T47D (cell line): ENCODE data around the gene PDZD2.
"Not testable (repeated sequence)": the region's sequence is repeated elsewhere in the genome, so short reads cannot be mapped to it uniquely, and the experiment has no call there.

Experiments used
- DNase-seq, 2 experiments: peaks; one replicate each; pipeline versions ENCODE4 v3.0.0 to v3.0.0-alpha.2; 2011 to 2012; ENCODE audit warnings: low read depth in 1 of 2, low spot score in 1 of 2
- JUND ChIP-seq: IDR thresholded peaks from 2 replicates; pipeline ENCODE4 v1.6.1; 2012; ENCODE audit warnings: low read depth
- in situ Hi-C: cut with HindIII; loops from 2 replicates; pipeline ENCODE4 v1.10.0; 2016; ENCODE audit warnings: low sequenced_read_pairs, low pct_unique_long_range_greater_than_20kb

PDZD2 gene

DNA sequence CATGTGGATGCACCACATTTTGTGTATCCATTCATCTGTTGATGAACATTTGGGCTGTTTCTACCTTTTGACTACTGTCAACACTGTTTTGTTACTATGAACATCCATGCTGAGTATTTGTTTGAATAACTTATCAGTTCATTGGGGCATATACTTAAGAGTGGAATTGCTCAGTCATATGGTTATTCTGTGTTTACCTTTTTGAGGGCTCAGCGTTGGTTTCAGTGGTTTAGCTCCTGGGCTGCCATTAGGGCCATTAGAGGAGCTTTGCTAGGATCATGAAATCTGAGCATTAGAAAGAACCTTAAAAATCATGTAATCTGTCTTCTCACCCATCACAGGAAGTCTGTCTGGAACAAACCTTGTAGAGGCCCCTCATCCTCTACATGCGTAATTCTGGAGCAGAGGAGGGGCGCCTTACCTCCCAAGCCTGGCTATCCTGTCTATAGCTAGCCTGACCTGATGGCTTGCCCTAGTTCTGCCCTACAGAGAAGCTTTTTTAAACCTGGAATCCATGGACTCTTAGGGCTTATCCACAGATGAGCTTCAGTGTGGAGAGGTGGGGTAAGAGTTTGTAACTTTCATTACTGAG, 92.9 kb downstream of the PDZD2 start:
- TF ChIP-seq JUND: no peak
- in situ Hi-C loops: no loop called here
- DNase-seq: no peak

GRCh38 chr5:31732821-31733220, 93.9 kb downstream of the PDZD2 start:
- in situ Hi-C loops, DNase-seq: not testable (repeated sequence)

- no peak for DNase-seq
- TF ChIP-seq JUND: no peak
- in situ Hi-C loops: no loop called here
Observed at GRCh38 chr5:31733371-31733770, 94.4 kb downstream of the PDZD2 start.

GRCh38 chr5:31736127-31736526, 97.2 kb downstream of the PDZD2 start:
- DNase-seq: no peak
- in situ Hi-C loops: no loop called here
- no peak for TF ChIP-seq JUND

- TF ChIP-seq JUND: no peak
- in situ Hi-C loops: no loop called here
- DNase-seq: no peak
Observed at GRCh38 chr5:31738199-31738598, 99.3 kb downstream of the PDZD2 start.

GRCh38 chr5:31741496-31741895, 102.6 kb downstream of the PDZD2 start:
- no peak for DNase-seq
- in situ Hi-C loops: no loop called here
- TF ChIP-seq JUND: no peak

DNA sequence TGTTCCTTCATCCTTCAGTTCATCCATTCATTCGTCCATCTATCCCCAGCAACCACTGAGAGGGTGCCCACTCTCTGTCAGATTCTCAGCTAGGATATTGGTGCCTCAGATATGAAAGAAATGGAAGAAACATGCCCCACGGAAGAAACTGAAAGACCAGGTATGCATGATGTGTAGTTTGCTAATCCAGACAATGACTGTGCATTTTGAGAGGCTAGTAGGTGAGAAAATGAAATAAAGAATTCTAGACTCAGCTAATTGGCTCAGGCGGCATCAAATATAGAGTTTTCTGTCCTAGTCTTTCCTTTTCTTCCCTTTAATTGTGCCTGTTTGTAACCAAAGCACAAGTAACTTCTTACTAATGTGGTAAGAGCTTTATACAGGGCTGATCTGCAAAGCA, 104.7 kb downstream of the PDZD2 start:
- no peak for TF ChIP-seq JUND
- DNase-seq: no peak
- in situ Hi-C loops: no loop called here

DNA sequence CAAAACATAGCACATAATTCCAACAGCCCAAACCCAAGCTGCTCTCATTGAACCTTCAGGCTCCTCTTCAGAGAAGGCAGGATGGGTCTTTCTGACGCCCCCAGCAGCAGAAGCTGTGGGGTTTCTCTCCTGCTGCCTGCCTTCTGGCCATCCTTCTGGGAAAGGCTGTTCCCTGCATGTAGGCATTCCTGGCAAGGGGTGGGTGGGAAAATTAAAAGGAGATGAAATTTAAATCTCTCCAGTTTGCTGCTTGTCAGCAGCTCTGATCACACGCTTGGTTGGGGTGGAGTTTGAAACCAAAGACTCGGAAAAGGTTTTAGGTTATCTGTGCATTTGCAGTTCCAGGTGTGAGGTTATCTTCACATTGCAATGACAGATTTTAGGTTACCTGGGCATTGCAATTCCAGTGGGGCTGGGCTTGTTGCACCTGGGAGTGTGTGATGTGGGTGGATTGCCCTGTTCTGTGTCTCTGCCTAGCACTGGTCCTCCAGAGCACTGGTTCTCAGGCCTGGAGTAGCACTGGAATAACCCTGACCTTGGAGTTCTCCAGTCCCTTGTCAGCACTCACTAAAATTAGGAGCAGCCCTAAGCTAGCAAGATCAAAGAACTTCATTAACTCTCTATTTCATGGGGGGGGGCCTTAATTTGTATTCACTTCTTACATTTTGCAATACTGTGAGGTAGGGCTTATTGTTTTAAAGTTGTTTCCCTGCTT, 109.7 kb downstream of the PDZD2 start:
- no peak for TF ChIP-seq JUND
- DNase-seq: no peak
- in situ Hi-C loops: no loop called here

DNA sequence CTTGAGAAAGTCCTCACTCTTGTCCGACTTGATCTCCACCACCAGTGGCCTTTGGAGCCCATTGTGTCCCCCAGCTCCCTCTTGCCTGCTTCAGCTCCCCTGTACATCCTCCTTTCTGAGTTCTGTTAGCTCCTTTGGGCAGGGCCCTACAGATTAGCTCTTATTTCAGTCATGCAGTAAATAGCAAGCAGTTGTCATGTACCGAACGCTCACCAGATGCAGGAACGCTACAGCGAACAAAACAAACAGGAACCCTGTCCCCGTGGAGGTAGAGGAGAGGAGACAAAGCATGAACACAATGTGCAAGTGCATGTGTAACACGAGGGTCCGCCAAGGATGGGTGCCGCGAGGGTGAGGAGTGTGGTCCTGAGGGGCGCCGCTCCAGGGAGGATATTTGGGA, 111.3 kb downstream of the PDZD2 start:
- in situ Hi-C loops: no loop called here
- TF ChIP-seq JUND: no peak
- no peak for DNase-seq

DNA sequence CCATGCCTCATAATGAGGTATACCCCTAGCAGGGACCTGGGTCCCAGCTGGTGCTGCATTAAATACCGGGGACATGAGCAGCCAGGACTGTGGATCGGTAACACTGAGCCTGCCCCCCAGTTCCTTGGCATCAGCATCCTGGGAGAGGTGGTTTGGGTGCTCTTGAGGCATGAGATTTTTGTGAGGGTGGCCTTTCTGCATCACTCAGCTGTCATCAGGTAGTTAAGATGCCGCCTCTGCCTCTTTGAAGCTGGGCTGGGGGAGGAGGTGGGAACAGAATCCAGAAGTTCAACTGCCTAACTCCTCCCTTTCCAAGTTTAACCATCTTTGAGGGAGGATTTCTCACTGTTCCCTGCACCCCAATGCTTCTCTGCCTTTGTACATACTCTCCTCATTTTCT, 112.7 kb downstream of the PDZD2 start:
- no peak for TF ChIP-seq JUND
- in situ Hi-C loops: no loop called here

GRCh38 chr5:31753700-31754357, 114.9 kb downstream of the PDZD2 start:
- TF ChIP-seq JUND: no peak
- in situ Hi-C loops: no loop called here
- DNase-seq: no peak

More for the DNA sequence above, 112.7 kb downstream of the PDZD2 start:
- no peak for DNase-seq

DNA sequence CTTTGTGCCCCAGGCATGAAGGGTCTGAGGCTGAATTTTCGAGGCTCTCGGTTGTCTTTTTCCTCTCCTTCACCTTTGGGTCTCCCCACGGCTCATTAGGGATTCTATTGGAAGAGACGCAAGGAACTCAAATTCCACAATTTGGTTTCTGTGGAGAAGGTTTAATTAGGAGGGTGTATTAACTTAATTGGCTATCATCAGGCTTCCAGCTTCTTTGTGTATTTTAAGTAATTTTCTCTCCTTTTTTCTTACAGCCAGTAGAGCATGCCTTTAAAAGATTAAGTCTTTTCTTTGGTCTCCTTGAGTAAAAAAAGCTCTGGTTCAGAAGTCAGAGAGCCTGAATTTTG, 115.4 kb downstream of the PDZD2 start:
- in situ Hi-C loops: no loop called here
- no peak for DNase-seq
- TF ChIP-seq JUND: no peak

DNA sequence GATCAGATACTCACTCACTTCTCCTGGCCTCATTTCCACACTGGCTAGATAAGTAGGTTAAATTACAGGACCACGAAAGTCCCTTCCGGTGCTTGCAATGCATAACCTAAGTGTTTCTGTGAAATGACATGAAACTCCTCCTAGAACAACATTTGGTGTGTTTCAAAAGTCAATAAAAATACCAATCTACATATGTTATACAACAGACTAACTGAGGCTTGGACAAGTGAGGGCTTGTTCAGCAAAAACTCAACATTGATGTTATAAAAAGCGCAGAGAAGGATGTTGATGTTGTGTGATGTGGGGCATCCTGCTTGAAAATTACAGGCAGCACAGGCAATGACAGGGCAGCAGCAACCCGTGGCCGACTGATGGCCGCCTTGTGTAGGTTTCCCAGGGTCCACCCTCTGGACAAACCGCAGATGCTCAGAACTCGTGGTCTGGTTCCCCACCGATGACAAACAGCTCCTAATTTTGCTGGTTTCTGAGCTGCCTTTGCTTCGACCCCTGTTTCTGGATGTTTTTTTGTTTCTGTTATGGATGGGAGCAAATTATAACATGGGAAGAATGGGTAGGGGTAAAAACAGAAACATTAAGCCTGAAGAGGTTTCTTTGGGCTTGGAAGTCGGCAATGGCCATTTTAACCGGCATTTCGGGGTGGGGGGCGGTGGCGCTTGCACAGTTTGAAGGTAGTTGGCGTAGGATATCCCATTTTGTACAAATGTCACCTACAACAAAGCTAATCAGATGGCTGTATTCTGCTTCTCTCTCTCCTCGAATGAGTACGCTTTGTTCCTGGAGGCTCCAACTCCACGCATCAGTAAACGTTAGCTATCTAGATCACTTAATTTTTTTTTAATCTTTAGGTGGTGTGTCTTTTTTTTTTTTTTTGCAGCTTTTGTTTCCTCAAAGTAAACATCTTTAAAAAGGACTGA, 116.1 kb downstream of the PDZD2 start:
- no peak for DNase-seq
- in situ Hi-C loops: no loop called here
- no peak for TF ChIP-seq JUND
